ENCODE data around the gene TFF3.
A peak's percentile ranks its signal among the peaks of the same experiment; 100 is the strongest.

TFF3 gene

DNA sequence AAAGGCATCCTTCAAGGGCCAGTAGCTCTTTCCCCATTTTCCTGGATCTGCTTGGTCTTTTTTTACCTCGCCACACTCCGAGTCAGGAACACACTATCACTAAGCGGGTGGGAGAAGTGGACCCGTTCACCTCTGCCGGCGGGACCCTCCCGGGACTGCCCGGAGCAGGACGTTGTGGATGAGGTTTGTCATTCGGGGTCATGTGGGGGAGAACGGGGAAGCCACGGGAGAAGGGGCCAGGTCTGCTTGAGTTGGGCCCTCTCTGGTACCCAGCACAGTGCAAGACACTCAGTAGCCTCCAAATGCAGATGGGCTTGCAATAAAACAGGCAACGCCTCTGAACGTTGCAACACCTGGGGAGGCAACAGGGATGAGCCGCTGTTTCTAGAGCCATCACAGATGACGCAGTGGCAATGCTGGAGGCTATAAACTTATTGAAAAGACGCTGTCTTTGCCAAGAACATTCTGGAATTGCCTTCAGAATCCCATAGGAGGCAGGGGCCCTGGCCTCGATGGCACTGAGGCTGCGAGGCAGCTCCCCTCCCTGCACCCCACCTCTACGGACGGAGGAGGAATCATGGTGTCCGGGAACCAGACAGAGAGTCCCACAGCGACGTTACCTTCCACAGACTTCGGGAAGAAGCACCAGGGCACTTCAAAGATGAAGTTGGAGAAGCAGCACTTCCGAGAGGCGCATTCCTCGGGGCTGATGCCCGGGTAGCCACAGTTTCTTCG is 31.8 kb upstream of the TFF3 start:
- no peak for DNase-seq (ENCODE audit: low spot score)

DNA sequence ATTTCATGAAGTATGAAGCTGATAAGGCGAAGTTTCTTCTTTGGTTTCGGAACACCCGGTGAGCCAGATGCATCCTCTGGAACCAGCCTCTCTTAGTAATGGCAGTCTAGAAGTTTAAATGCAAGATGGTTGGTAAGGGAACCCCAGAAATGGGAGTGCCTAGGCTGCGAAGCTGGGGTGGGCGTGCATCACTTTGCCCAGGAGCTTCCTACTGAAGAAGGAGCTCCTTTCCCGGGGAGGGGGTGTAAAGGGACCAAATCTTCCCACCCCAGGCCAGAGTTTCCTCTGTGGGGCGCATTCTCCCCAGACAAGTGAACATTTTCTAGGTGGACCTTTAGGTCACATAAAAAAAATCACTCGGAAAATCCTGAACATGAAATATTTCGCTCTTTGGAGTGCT is 31.2 kb upstream of the TFF3 start:
- DNase-seq (ENCODE audit: low spot score) = no peak

DNA sequence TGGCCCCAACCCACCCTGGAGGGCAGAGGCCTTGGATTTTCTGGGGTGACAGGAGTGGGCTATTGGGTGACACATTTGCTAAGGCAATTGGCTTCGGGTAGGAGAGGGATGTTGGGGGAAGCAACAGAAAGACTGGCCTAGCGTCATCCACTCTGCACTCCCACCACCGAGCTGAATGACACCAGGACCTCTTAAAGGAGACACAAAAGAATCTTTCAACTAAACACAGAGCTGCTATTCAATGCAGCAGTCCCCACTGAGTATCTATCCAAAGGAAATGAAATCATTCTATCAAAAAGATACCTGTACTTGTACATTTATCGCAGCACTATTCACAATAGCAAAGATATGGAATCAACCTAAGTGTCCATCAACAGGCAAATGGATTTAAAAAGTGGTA is 29.4 kb upstream of the TFF3 start:
- DNase-seq (ENCODE audit: low spot score) = peak; percentile 52

DNA sequence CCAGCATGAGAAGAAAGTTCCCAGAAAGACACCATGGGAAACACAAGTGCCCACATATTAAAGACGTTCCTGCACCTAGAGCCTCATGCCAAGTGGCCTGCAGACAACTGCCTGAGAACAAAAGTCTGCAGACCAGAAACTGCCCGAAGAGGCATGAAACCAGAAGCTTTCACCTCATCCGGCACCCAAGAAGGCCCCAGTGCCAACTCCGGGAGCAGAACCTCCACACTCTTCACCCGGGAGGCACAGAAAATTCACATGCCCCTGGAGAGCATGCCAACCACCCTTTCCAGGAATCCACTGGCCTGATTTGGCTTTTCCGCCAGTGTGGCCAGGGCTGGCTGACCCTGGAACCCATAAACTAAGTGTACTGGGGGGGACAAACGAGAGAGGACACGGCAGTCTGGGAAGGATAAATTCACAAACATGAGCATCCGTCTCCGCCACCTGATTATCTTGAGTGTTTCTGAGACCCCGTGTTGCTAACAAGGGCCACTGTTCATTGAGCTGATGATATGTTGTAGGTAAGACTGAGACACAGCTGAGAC is 28.8 kb upstream of the TFF3 start:
- no peak for DNase-seq (ENCODE audit: low spot score)

DNA sequence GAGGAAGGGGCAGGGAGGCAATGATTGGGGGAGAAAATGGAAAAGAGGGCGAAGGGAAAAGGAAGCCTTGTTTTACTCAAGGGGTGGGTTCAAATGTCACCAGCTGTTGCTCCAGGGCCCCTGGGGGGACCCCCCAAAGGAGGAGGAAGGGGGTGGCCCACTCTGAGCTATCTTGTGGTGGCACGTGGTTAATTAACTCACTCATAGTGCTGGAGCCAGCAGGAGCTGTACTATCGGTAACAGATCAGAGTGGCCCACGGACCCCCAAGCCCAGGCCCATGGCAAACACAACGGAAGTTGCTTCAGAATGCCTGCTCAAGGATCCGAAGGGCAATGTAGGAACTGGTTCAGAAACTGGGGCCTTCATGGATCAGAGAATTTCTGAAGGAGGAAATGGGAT is 28.3 kb upstream of the TFF3 start:
- DNase-seq (ENCODE audit: low spot score) = no peak

DNA sequence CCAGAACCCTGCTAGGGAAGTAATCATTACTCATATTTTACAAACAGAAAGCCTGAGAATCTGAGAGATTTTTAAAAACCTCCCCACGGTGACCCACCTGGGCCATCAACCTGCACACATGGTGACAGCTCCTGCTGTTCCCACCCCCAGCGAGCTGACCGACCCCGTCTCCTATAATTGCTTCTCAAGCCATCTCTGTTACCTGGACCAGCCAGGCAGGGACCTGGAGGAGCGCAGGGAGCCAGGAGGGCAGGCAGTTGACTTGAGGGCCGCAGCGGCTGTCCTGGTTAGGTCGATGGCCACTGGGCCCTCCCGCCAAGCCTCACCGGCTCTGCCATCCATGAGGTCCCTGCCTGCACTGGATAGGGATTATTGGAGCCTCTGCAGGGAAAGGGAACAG is 27.9 kb upstream of the TFF3 start:
- DNase-seq (ENCODE audit: low spot score) = no peak

DNA sequence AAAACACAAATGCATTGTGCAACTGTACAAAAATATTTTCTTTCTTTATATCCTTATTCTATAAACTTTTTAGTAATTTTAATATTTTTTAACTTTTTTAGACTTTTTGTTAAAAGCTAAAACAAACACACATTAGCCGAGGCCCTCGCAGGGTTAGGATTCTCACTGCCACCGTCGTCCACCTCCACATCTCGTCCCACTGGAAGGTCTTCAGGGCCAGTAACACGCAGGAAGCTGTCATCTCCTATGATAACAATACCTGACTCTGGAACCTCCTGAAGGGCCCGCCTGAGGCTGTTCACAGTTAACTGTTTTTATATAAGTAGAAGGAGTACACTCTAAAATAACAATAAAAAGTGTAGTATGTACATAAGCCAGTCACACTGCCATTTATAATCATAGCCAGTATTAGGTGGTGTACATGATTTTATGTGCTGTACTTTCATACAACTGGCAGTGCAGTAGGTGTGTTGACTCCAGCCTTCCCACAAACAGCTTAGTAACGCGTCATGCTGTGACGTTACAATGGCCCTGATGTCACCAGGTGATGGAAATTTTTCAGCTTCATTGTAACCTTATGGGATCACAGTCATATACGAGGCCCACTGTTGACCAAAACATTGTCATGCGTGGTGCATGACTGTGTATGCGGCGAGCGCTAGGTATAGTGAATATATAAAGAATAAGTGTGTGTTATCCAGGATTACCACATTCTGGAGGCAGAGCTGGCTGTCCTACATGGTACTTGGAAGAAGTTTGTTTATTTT is 26.8 kb upstream of the TFF3 start:
- no peak for DNase-seq (ENCODE audit: low spot score)

DNA sequence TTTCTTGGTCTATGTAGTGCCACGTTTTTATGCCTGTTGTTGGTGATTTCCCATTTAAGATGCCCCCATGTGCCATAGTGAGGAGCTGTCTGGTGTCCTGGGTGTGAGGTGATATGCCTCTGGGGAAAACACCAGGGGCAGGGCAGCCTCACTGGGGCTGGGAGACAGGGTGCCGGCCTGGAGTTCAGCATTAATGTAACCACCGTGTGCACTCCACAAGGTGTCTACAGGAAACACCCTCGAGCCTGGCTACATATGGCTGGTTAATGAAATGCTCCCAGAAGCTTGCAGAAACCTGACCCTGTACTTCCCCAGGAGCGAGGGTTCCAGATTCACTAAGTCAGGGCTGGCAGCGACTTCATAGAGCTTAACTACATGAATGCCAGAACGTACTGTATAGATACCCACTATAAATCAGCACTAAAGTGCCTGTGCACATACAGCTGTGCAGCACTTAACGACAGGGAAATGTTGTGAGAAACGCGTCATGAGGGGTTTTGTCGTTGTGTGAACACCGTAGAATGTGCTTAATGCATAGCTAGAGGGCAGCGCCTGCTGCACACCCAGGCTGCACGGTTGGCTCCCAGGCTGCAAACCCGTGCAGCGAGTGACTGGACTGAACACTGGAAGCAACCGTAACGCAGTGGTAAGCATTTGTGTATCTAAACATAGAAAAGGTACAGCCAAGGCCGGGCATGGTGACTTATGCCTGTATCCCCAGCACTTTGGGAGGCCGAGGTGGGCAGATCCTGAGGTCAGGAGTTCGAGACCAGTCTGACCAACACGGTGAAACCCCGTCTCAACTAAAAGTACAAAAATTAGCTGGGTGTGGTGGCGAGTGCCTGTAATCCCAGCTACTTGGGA is 25.2 kb upstream of the TFF3 start:
- no peak for DNase-seq (ENCODE audit: low spot score)

DNA sequence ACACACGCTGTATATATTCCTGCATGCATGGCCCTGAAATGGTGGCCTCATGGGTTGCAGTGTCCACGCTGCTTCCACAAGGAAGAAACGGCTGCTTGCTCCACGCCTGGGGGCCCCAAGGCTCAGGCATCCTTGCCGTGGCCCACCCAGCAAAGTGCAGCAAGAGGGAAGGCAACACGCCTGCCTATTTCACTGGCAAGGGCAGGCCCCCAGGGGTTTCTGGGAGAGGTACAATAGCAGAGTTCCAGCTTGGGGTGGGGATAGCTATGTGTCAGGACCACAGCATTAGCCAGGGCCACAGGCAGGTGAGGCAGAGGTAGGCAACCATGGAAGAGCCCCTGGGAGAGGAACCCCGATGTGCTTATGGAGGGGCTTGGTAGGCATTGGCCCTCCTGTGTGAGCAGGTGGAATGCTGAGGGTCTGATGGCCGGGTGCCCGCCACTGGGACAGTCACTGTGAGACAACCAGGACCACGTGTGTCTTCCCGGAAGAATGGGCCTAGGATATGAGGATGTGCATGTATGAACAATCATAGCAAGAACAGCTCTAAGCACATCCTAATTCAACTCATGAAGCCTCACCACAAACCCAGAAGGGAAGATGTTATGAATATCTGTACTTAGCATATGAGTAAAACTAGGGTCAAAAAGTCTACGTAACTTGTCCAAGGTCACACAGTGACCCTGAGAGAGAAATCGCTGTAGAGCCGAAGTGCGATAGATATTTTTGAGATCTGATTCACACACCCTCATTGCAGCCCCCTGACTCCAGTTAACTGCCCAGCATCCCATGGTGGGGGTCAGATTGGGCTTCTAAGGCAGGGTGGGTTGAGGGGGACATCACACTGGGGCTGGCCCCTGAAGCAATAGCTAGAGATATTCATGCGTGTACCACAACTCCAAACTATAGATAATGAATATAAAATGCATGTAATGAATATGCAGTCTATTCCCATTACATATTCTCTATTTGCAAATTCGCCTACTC is 23.8 kb upstream of the TFF3 start:
- no peak for DNase-seq (ENCODE audit: low spot score)

DNA sequence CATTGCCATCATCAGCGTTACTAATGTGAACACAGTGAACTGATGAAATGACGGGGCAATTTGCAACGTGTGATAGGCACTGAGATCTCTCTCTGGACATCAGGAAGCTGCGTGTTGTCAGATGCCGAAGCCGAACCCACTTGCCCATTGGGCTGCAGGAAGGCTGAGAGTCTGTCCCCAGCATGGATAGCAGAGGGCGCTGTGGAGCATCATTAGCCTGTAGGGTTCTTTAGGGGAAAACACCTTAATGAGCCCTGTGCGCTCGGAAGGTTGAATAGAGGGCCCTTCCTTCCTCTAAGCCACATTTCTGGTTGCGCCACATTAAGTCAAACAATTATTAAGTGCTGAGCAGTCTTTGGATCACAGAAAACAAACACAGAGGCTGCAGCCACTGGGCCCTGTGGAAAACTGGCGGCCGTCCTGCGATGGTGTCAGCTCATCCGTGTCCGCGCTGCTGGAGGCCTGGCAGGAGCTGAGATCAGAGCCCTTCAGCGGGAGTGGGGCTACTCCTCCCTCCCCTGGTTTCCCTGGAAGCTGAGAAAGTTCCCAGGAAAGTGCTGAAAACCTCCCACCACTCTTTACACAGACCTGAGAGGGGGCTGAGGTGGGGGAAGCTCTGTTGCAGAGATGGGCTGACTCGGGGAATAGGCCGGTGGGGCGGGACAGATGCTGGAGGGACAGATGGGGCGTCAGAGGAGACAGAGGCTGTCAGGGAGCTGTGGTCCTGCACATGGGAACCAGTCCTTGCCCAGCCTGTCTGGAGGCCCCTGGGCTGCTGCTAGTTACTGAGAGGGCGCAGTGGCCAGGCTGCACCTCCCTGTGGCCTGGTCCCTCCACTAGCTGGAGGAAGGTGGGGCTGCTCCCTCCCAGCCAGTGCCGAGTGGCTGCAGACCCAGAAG is 22.9 kb upstream of the TFF3 start:
- peak; percentile 75 for DNase-seq (ENCODE audit: low spot score)

DNA sequence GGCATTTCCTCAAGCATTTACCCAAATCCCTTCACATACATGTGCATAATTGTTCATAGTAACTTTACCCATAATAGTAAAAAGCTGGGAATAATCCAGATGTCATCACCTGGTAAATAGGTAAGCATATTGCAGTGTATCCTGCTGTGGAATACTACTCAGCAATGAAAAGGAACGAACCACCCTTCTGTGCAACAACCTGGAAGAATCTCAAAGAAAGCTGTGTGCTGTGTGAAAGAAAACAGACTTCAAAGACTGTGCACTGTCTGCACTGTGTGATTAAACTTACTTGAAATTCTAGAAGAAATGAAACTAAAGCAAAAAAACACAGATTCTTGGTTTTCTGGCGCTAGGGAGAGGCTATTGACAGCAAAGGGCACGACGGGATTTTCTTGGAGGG is 22.1 kb upstream of the TFF3 start:
- DNase-seq (ENCODE audit: low spot score) = no peak

DNA sequence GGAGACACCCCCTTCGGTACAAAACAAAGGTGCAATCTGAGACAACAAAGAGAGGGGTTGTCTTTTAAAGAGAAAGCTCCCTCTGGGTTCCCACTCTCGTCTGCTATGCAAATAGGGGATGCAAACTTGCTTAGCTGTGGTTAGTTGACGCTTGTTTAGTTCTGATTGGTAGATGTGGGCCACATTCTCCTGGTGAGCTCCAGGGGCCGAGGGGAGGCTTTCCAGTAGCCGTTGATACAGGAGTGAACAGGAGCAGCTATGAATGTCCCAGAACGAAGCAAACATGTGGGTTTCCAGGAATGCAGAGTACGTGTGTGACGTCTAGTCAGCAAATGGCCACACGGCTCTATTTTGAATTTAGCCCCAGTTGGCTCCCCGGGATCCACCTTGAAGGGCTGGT is 20.8 kb upstream of the TFF3 start:
- DNase-seq (ENCODE audit: low spot score) = no peak

DNA sequence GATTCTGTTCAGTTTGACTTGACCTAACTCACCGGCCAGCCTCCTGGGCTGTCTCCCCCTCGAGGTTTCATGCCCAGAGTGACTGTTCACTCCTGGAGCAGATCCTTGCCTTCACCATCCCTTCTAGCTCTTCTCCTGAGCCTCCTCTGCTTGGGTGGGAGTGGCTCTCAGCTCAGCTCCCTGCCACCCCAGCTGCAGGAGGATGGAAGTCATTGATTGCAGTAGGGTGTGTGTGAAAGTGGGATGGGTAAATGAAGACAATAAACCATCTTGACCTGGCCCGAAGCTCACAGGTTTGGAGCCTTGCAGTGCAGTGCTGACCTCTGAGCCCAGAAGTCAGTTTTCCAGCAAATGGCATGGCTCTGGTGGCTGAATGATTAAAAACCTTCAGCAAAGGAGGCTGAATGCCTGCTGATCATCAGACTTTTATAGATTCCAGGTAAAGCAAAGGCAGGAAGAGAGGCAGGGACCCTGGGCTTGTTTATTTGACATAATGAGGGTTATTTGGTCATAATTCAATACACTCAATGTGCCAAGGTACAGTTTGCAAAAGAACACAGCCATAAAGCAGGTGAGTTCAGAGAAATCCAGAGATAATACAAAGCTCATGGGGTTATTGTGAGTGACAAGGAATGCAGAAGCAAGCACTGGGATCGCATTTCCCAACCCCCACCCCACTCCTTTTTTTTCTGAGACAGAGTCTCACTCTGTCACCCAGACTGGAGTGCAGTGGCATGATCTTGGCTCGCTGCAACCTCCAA is 17.5 kb upstream of the TFF3 start:
- DNase-seq (ENCODE audit: low spot score) = no peak

DNA sequence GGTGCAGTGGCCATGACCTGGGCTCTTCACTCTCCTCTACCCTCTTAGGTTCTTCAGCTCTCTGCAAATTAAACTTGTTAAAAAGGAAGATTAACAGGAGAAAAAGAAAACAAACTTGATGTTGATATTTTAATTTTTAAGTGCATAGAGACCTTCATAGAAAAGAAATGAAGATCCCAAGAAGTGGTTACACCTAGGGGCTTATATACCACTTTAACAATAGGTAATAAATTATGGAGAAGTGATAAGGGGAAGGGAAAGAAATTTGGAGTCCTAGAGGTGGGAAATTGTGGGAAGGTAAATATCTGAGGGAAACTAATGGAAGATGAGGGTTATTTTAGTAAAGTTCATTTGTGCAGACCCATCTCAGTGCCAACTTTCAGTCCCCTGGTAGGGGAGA is 16.5 kb upstream of the TFF3 start:
- no peak for DNase-seq (ENCODE audit: low spot score)

DNA sequence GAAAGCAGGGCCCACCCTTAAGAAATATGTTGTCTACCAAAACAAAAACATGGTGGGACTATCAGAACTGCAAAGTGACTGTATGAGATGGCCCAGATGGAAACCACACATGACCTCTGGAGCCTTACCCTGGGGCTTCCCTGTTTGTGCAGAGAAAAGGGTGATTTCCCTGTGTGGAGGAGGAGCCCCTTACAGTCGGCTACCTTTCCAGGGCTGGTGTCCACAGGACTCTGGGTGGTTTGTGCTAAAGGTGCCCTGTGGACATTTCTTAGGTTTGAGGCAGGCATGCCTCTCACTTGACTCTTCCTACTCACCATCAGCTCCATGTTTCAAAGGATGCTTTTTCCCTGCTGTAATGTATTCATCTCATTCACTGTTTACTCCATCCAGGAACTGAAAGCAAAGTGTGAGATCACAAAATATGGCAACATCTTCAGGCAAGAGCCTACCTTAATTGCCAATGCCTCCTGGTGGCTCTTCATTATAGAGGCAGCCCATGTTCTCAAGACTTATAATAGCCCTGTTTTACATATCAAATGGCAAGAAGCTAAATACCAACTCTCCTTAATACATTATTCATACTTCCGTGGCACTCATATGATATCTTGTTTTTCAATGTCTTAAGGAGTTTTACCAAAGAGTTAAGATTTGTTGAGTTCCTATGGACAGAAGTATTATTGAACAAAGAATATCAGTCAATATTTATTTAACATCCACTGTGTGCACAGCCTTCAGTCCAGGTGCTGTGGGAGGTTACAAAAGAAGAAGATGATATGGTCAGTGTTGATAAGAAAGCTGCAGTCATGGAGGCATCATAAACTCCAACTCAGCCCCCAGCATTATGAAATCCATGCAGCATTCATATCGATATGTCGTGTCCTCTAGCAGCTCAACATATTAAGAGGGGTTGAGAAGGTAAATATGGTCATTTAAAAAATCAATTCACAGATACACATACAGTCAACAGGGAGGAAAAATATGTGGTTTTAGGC is 15.5 kb upstream of the TFF3 start:
- DNase-seq (ENCODE audit: low spot score) = no peak

DNA sequence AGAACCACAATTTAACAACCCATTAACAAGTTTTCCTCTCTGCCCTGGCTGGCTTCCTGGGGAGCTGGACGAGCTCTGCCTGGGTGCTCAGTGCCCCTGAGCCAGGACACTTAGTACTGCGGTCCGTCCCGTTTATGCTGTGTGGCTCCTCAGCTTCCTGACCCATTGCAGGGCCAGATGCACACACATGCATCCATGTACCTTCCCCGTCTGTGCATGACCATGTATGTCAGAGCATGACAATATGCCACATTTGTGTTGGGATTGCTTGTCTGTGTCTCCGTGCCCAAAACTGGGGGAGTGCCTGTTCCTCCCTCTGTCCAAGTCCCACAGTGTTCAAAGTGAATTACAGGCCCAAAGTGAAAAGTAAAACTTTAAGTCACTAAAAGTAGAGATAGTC is 9.7 kb upstream of the TFF3 start:
- no peak for DNase-seq (ENCODE audit: low spot score)

DNA sequence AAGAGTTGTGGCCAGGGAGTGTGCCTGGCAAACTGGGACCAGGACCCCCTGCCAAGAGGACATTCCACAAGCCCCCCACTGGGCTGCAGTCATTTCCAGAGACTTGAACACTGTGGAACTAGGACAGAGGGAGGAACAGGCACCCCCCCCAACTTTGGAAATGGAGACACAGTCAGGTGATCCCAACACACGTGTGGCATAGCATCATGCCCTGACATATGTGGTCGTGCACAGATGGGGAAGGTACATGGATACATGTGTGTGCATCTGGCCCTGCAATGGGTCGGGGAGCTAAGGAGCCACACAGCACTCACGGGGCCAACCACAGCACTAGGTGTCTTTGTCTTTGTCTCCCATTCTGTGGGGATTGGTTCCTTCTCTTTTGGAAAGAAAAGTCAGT is 6.6 kb upstream of the TFF3 start:
- DNase-seq (ENCODE audit: low spot score) = no peak

DNA sequence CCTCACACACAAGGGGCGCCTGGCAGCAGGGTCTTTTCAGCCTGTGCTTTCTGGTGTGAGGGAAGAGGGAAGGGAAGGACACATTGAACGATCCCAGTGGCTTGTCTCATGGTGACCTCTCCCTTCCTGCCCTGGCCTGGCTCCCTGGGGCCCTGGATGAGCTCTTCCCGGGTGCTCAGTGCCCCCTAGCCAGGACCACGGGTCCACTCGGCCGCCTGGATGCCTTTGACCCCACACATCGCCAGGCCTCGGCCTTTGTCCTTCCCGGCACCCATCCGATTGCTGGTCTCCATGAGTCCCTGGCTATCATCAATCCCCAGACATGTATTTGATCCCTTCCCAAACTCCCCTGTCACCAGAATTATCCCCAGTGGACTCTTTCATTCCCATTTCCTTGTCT is 6.0 kb upstream of the TFF3 start:
- no peak for DNase-seq (ENCODE audit: low spot score)
